Measurements from ENCODE around the gene ZBED2.
A peak's percentile ranks its signal among the peaks of the same experiment; 100 is the strongest.
"Not testable (repeated sequence)": the region's sequence is repeated elsewhere in the genome, so short reads cannot be mapped to it uniquely, and the experiment has no call there.

The ZBED2 gene

DNA sequence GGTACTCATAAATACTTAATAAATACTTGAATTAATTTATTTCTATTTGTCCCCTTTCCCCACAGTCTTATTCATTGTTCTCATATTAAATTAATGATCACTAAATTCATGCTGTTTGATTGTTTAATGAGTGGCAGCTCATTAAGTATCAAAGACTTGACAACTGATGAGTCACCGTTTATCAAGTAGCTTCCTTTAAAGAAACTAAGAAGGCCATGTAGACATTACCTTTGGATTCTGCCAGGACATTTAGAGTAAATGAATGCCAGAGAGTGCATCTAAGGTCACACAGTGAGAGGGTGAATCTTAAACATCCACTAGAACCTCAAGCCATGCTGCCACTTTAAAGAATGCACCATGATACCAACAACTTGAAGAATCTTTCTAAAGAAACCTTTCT is 23.9 kb downstream of the ZBED2 start:
- no peak for DNase-seq

DNA sequence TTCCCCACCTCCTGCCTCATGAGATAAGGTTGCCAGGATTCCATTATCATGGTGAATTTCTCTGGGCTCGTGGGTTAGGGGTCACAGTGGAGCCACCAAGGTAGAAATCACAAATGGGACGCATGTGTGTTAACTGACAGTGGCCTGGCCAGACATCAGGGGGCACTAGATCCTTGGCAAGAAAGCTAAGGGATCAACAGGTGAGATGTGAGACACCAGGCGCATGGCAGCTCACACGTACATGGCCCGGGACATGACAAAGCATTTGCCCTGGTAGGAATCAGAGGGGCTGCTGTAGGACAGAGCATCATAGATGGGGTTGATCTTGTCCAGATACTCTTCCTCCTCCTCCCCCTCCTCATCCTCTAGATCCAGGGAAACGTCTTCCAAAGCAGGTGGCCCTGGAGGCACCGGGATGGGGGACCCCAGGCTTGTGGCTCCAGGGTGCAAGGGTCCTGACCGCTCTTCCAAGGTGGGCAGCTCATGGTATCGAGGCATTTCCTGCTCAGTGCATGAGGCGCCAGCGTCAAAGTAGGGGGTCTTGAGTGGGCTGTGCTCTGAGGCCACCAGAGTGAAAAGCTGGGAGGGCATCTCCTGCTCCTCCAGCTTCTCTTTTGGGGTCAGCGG is 24.6 kb downstream of the ZBED2 start:
- no peak for DNase-seq

DNA sequence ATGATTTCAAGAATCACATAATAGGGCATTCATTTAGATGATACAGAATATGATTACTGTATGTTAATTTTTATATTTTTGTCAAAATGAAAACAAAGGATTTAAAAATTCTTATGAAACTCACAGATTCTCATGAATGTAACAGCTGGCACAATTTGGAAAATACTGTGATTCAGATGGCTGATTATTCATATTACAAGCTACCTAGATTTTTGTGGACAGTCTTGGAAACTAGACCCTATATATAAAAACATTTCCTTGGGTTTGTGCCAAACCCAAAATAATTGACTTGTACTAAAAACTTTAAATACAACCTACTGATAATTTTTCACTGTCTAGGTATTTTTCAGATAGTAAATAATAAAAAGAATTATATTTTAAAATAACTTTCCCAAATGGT is 26.2 kb downstream of the ZBED2 start:
- DNase-seq = no peak

DNA sequence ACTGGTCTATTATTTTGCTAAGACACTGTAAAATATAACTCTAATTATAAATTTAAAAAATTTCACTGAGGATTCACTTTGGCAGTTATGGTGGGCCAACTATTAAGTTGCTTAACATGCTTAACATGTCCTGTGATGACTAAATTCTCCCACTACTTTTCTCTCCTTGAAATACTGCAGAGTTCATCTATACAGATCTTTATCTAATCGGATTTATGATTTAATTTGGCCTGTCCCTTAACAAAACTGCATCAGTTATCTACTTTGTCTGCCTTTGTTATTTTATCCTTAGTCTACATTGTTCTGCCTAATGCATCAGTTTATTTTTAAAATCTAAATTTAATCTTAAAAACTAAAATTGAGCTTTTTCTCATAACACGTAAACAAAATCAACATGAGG is 26.8 kb downstream of the ZBED2 start:
- no peak for DNase-seq

DNA sequence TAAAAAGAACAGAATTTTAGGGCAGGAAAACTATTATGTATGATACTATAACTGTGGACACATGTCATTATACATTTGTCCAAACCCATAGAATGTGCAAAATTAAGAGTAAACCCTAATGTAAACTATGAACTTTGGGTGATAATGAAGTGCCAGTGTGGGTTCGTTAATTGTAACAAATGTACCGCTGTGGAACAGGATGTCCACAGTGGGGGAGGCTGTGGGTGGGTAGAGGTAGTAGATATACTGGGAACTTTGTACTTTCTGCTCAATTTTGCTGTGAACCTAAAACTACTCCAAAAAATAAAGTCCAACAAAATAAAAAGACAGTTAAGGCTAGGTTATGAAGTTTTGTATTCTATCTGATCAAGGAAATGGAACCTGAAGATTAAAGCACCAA is 28.3 kb downstream of the ZBED2 start:
- DNase-seq = no peak

DNA sequence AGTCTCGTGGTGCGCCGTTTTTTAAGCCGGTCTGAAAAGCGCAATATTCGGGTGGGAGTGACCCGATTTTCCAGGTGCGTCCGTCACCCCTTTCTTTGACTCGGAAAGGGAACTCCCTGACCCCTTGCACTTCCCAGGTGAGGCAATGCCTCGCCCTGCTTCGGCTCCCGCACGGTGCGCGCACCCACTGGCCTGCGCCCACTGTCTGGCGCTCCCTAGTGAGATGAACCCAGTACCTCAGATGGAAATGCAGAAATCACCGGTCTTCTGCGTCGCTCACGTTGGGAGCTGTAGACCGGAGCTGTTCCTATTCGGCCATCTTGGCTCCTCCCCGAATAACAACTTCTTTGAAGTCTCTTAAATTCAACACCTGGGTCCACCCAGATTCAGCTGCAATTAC is 33.2 kb downstream of the ZBED2 start:
- not testable (repeated sequence) for DNase-seq

DNA sequence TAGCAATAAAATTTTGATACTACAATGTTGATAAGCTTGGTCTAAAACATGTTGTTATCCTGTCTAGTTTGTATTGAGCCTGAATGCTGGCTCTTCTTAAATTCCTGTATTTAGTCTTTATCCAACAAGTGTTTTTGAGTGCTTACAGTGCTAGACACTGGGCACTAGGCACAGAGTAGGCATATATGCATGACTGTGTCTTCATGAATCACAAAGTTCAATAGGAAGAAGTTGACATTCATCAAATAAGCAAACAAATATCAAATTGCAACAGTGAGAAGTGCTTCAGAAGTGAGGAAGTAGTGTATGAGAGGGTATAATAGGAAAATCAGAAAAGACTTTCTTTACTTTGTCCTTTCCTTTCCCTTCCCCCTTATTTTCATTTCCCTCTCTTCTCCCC is 46.4 kb downstream of the ZBED2 start:
- DNase-seq = no peak

DNA sequence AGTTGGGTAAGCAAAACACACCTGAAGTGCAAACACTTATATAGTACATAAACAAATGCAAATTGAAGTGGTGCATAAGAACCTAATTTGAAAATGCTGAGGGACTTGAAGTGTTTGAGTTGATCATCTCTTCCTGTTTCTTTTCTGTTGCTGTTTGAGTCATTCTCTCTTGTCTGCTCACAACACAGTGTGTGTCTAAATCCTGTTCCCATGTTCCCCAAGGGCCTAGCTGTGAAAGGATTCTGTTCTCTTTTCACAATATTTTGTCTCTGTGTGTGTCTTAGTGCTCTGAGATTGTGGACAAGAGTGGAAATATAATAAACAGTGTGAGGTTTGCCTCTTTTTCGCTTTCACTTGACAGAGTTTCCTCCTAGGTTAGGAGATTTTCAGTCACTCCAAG is 47.1 kb downstream of the ZBED2 start:
- peak in 1 of 5 experiments; percentile 69 for DNase-seq

DNA sequence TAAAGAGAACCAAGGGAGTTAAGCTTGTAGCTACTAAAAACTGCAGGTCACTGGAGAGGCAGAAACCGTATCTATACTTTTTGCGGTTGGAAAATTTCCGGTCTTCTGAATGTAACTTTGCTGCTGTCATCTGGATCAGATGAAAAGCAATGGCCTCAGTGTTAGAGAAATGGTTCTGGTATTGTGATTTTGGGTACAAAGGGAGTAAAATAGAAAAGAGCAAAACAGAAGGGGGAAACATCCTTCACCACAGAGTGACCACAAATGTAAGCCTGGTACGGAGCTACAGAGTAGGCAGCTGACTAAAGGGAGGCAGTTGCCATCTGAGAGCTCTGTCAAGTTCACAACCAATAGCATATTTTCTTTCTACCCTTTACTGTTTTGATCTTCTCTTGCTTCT is 47.5 kb downstream of the ZBED2 start:
- peak in 3 of 5 experiments; percentile 33 to 93 (median 45) for DNase-seq

DNA sequence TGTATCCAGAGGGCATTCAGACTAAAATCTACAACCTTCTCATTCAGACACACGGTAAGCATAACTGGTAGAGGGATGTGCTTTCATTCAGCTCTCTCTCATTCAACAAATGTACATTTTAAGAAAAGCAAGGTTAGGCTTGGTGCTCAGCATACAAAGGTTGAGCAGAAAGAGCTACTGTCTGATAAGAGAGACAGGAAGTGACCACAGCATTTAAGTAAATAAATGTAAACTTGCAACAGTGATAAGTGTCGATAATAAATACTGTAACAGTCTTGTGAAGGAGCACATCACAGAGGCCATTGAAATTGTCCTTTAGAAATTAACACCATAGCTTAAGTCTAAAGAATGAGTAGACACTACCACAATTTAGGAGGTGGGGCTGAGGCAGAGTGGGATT is 49.8 kb downstream of the ZBED2 start:
- DNase-seq = peak in 1 of 5 experiments; percentile 66
